Measurements from ENCODE around the gene CASP4.
"Not testable (repeated sequence)": the region's sequence is repeated elsewhere in the genome, so short reads cannot be mapped to it uniquely, and the experiment has no call there.

Gene CASP4

GRCh38 chr11:104956528-104956927 is 11.8 kb downstream of the CASP4 start:
- no peak for DNase-seq (ENCODE audit: low spot score)

DNA sequence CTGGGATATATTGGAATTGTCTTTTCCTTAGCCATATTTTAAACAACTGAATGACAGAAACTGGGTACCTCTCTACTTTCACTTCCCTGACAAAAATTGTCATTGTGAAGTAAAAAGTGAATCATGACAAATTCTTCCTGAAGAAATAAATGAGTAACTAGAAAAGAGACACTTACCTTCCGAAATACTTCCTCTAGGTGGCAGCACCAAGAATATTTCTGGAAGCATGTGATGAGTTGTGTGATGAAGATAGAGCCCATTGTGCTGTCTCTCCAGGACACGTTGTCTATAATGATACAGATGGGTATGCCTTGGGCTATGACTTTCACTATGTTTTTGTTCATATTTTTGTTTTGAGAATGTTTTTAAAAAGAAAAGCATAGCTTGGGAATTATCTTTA is 21.5 kb downstream of the CASP4 start:
- peak; percentile 41 for DNase-seq (ENCODE audit: low spot score)

GRCh38 chr11:104944076-104944475 is 24.3 kb downstream of the CASP4 start:
- no peak for DNase-seq (ENCODE audit: low spot score)

DNA sequence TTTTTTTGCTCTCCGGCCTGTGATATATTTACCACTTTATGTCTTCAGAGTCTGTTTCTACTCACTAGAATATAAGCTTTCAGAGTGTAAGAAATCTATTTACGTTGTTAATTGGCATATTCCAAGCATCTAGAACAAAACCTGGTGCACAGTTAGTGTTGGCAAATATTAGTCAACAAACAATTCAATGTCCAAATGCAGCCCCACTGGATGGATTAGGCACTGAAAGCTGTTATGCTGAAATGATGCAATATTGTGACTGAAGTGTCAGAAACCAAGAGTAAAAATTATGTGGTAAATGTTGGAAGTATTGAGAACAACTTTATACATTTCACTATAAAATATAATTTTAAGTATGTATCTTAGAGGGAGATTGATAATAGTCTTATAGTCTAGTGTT is 24.8 kb downstream of the CASP4 start:
- no peak for DNase-seq (ENCODE audit: low spot score)

- DNase-seq (ENCODE audit: low spot score) = no peak
Observed at GRCh38 chr11:104934594-104934993, 33.8 kb downstream of the CASP4 start.

- DNase-seq (ENCODE audit: low spot score) = not testable (repeated sequence)
Observed at GRCh38 chr11:104934073-104934472, 34.3 kb downstream of the CASP4 start.

DNA sequence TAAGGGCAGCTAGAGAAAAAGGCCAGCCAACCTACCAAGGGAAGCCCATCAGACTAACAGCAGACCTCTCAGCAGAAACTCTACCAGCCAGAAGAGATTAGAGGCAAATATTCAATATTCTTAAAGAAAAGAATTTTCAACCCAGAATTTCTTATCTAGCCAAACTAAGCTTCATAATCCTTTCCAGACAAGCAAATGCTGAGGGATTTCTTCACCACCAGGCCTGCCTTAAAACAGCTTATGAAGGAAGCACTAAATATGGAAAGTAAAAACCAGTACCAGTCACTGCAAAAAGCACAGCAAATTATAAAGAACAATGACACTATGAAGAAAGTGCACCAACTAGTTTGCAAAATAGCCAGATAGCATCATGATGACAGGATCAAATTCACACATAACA is 39.6 kb downstream of the CASP4 start:
- no peak for DNase-seq (ENCODE audit: low spot score)

- DNase-seq (ENCODE audit: low spot score) = no peak
Observed at GRCh38 chr11:104926771-104927611, 41.4 kb downstream of the CASP4 start.

GRCh38 chr11:104925850-104926249 is 42.5 kb downstream of the CASP4 start:
- DNase-seq (ENCODE audit: low spot score) = no peak

GRCh38 chr11:104918113-104918824 is 50.1 kb downstream of the CASP4 start:
- DNase-seq (ENCODE audit: low spot score) = no peak

DNA sequence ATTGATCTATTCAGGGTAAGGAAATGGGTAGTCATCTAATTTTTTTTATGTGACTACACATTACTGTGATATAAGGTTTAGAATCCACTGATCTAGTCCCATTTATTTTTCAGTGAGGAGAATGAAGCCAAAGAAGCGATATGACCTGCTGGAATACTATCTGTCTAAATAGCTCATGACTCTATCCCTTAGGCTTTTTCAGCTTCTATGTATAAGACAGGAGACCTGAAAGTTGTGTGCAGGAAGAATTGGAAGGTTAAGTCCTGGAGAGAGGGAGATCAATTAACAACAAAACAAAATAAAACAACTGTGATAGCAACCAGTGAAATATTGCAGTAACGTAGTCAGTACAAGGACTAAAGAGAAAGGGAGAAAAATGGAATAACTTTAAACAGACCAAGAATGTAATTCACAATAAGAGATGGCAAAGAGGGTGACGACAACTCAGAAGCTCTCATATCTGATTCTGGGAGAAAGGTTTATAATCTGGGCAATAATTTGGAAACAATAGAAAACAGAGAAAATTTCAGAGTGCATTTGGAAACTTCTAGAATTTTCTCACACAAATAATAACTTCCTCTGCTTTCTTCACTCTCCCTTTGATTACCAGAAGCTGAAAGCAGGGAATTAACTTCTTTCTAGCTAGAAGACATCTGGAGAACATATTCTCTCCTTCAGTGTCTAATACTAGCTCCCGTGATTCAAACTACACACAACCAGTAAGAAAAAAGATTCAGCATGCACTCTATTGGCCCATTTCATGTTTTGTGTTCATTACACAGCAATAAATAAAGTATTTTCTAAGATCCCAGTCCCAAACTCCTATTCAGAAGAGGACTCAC is 50.9 kb downstream of the CASP4 start:
- no peak for DNase-seq (ENCODE audit: low spot score)

DNA sequence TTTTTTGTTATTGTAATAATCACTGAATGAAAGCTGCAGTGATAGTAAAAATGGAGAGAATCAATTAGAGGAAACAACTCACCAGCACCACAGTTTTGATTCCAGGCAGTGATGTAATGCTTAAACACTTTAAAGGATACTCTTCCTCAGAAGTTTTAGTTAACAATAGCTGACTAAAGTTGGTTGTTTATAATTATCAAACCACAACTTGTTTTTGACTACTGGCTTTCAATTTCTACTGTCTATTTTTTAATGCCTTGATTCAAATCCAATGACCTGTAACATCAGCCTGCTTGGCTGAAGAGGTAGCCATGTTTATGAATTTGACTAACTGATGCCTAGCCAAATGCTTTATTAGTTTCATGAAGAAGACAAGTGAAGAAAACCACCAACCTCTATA is 51.9 kb downstream of the CASP4 start:
- no peak for DNase-seq (ENCODE audit: low spot score)

DNA sequence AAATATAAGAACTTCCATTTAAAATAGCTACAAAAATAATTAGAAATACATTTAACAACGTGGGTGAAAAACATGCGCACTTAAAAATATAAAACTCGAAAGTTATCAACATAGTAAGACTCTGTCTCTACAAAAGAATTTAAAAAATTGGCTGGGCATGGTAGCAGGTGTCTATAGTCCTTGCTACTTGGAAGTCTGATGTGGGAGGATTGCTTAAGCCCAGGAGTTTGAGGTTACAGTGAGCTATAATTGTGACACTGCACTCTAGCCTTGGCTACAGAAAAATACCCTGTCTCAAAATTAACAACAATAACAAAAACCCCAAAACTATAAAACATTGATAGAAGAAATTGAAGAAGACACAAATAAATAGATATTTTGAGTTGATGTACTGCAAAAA is 56.3 kb downstream of the CASP4 start:
- no peak for DNase-seq (ENCODE audit: low spot score)

- no peak for DNase-seq (ENCODE audit: low spot score)
Observed at GRCh38 chr11:104908186-104908531, 60.2 kb downstream of the CASP4 start.

GRCh38 chr11:104907521-104908185 is 60.7 kb downstream of the CASP4 start:
- no peak for DNase-seq (ENCODE audit: low spot score)

GRCh38 chr11:104905271-104905670 is 63.1 kb downstream of the CASP4 start:
- no peak for DNase-seq (ENCODE audit: low spot score)

DNA sequence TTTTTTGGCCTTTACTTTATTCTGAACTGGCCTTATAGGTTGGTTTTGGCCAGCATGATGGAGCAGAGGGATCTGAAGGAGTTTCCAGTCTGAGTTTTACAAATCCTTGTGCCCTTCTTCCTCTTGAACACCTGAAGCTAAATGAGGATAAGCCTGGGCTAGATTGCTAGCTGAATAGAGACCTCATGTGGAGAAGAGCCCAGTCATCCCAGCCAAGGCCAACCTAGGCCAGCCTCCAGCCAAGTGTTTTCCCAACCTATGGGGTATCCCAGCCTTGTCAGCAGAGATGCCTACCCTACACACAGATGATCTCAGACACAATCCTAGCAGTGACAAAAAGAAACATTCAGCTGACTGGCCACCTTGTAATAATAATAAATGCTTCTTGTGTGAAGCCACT is 69.1 kb downstream of the CASP4 start:
- no peak for DNase-seq (ENCODE audit: low spot score)

DNA sequence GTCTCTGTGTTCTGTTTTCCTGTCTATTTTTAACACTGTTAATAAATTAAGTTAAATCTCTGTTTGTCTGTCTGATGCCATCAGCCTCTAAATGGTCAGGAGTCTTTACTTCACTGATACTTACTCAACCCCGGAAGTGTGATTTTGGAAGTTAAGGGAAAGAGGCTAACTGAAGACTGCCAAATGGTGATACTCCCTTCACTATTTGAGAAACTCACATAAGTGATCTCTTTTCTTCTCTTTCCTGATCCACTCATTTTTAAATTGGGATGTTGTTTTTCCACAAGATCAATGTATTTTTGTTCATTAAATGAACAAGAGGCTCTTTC is 69.7 kb downstream of the CASP4 start:
- DNase-seq (ENCODE audit: low spot score) = no peak

- no peak for DNase-seq (ENCODE audit: low spot score)
Observed at GRCh38 chr11:104897891-104898684, 70.3 kb downstream of the CASP4 start, which contains the start of gene CASP12. Gene CASP12 (minus strand): TSS chr11:104898460.

- no peak for DNase-seq (ENCODE audit: low spot score)
Observed at GRCh38 chr11:104895634-104896033, 72.7 kb downstream of the CASP4 start.

GRCh38 chr11:104893876-104894275 is 74.5 kb downstream of the CASP4 start:
- DNase-seq (ENCODE audit: low spot score) = no peak

Measured in COLO829 (cell line).